ENCODE measurements around the gene RNF225.
"Not testable (repeated sequence)": the region's sequence is repeated elsewhere in the genome, so short reads cannot be mapped to it uniquely, and the experiment has no call there.

The RNF225 gene

GRCh38 chr19:58395220-58395978, at the start of gene RNF225:
RNF225 (plus strand) TSS chr19:58395656; CDS start chr19:58396090, 434 bp downstream.
- DNase-seq = no peak

GRCh38 chr19:58346961-58347929, 48.2 kb upstream of the RNF225 start:
- peak; percentile 54 to 75 (median 68) for DNase-seq

GRCh38 chr19:58348080-58348479, 47.4 kb upstream of the RNF225 start:
- not testable (repeated sequence) for DNase-seq

- no peak for DNase-seq
Measured at GRCh38 chr19:58349590-58349989, 45.9 kb upstream of the RNF225 start.

- DNase-seq = no peak
Measured at GRCh38 chr19:58350001-58350861, 45.2 kb upstream of the RNF225 start.

GRCh38 chr19:58350871-58351557, 44.4 kb upstream of the RNF225 start:
- no peak for DNase-seq

GRCh38 chr19:58351558-58351878, 43.9 kb upstream of the RNF225 start:
- no peak for DNase-seq

GRCh38 chr19:58351990-58352755, 43.3 kb upstream of the RNF225 start:
- no peak for DNase-seq

- no peak for DNase-seq
Measured at GRCh38 chr19:58352760-58353671, 42.4 kb upstream of the RNF225 start, which contains the start of gene A1BG. A1BG (minus strand) TSS chr19:58353492; CDS start chr19:58353437, 55 bp downstream.

GRCh38 chr19:58353717-58354477, 41.6 kb upstream of the RNF225 start:
- DNase-seq = no peak

GRCh38 chr19:58354478-58355030, 40.9 kb upstream of the RNF225 start:
- no peak for DNase-seq

GRCh38 chr19:58355215-58355796, 40.1 kb upstream of the RNF225 start:
- DNase-seq = no peak

- peak; percentile 21 to 72 (median 34) for DNase-seq
Measured at GRCh38 chr19:58355908-58356765, 39.3 kb upstream of the RNF225 start.

GRCh38 chr19:58356766-58357480, 38.5 kb upstream of the RNF225 start:
- DNase-seq = peak in 1 of 6 experiments; percentile 34

- no peak for DNase-seq
Measured at GRCh38 chr19:58357481-58358145, 37.8 kb upstream of the RNF225 start.

GRCh38 chr19:58361900-58362271, 33.6 kb upstream of the RNF225 start:
- peak in 4 of 6 experiments; percentile 13 to 38 (median 30) for DNase-seq

Measured in stimulated activated naive CD4-positive, alpha-beta T cell (primary cell).